ENCODE data around the gene RIPK4.

RIPK4 gene

GRCh38 chr21:41753006-41753898 lies 13.6 kb downstream of the RIPK4 start:
- no peak for DNase-seq (ENCODE audit: low read depth)

GRCh38 chr21:41752231-41752681 lies 14.6 kb downstream of the RIPK4 start:
- no peak for DNase-seq (ENCODE audit: low read depth)

GRCh38 chr21:41751611-41752011 lies 15.2 kb downstream of the RIPK4 start:
- DNase-seq (ENCODE audit: low read depth): no peak

GRCh38 chr21:41750532-41751151 lies 16.2 kb downstream of the RIPK4 start:
- no peak for DNase-seq (ENCODE audit: low read depth)

GRCh38 chr21:41750051-41750450 lies 16.8 kb downstream of the RIPK4 start:
- DNase-seq (ENCODE audit: low read depth): no peak

- DNase-seq (ENCODE audit: low read depth): no peak
Observed at GRCh38 chr21:41749286-41749685, 17.6 kb downstream of the RIPK4 start.

GRCh38 chr21:41747943-41748738 lies 18.7 kb downstream of the RIPK4 start:
- DNase-seq (ENCODE audit: low read depth): no peak

GRCh38 chr21:41746744-41747006 lies 20.2 kb downstream of the RIPK4 start:
- no peak for DNase-seq (ENCODE audit: low read depth)

- no peak for DNase-seq (ENCODE audit: low read depth)
Observed at GRCh38 chr21:41745971-41746743, 20.7 kb downstream of the RIPK4 start.

GRCh38 chr21:41745026-41745820 lies 21.6 kb downstream of the RIPK4 start:
- DNase-seq (ENCODE audit: low read depth): no peak

GRCh38 chr21:41744028-41744930 lies 22.6 kb downstream of the RIPK4 start:
- no peak for DNase-seq (ENCODE audit: low read depth)

- no peak for DNase-seq (ENCODE audit: low read depth)
Observed at GRCh38 chr21:41743321-41744027, 23.4 kb downstream of the RIPK4 start.

GRCh38 chr21:41742073-41742875 lies 24.6 kb downstream of the RIPK4 start:
- no peak for DNase-seq (ENCODE audit: low read depth)

- no peak for DNase-seq (ENCODE audit: low read depth)
Observed at GRCh38 chr21:41741253-41742072, 25.4 kb downstream of the RIPK4 start.

- no peak for DNase-seq (ENCODE audit: low read depth)
Observed at GRCh38 chr21:41740604-41741252, 26.1 kb downstream of the RIPK4 start.

- no peak for DNase-seq (ENCODE audit: low read depth)
Observed at GRCh38 chr21:41739936-41740335, 26.9 kb downstream of the RIPK4 start.

- DNase-seq (ENCODE audit: low read depth): no peak
Observed at GRCh38 chr21:41739011-41739410, 27.8 kb downstream of the RIPK4 start.

All from activated T-cell treated with anti-CD3 and anti-CD28 coated beads for 24 hours (primary cell).